GM12874 (cell line): Measurements from ENCODE around the gene IL16.

Experiments
- CTCF ChIP-seq: IDR thresholded peaks from 2 replicates; pipeline ENCODE4 v1.5.1; 2011; ENCODE audit warnings: low read depth, mild to moderate bottlenecking, control low read depth, low read length, moderate library complexity; ENCODE audit not compliant: insufficient read depth

Gene IL16

DNA sequence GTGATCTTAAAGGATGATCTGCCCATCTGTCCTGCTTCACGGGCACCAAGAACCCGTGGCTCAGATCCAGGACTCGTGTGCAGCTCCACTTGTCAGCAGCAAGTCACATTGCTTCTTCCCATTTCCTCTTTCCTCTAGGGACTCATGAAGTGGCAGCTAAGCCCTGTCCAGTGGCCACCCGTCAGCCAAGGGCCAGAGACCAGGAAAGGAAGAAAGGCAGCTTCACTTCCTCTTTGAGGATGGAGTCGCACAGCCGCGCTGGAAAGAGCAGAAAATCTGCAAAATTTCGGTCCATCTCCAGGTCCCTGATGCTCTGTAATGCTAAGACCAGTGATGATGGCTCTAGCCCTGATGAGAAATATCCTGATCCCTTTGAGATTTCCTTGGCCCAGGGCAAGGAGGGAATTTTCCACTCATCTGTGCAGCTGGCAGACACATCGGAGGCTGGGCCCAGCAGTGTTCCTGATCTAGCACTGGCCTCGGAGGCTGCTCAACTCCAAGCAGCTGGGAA lies 28.5 kb downstream of the IL16 start:
- no peak for TF ChIP-seq CTCF

GRCh38 chr15:81227716-81228115 lies 31.0 kb downstream of the IL16 start:
- TF ChIP-seq CTCF = no peak

GRCh38 chr15:81229586-81229985 lies 32.9 kb downstream of the IL16 start:
- TF ChIP-seq CTCF = no peak

- TF ChIP-seq CTCF = no peak
Observed at GRCh38 chr15:81235276-81236123, 38.8 kb downstream of the IL16 start.

DNA sequence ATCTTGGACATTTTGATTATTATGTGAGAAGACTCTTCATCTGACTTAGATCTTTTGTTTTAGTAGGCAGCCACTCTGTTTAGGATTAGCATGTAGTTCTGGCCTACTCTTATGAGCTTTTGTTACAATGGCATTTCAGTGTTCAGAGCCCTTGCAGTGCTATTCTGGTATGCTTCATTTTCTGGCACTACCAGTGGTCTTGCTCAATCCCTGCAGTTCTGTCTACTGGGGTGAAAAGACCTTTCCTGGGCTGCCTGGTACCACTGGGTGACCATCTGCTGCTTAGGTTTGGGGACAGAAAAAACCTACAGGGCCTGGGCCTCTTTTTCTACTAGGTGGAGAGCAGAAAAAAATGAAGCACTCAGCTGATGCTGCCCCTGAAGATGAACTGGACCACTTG lies 42.5 kb downstream of the IL16 start:
- no peak for TF ChIP-seq CTCF

GRCh38 chr15:81242778-81243177 lies 46.1 kb downstream of the IL16 start:
- TF ChIP-seq CTCF = no peak

DNA sequence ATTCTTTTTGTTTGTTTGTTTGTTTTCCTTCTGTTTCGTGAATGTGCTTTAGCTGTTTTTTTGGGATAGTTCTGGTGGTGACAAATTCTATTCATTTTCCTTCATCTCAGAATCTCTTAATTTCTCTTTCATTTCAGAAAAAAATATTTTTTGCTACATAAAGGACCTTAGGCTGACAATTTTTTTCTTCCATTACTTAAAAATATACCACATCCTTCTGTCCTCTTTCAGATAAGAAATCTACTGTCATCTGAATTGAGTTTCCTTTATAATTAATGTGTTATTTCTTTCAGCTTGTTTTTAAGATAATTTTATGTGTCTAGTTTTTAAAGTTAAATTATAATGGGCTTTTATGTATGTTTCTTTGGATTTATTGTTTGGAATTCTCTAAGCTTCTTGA lies 47.6 kb downstream of the IL16 start:
- TF ChIP-seq CTCF = no peak
